HG02970 (cell line): ENCODE data around the gene SOX18.
"Not testable (repeated sequence)": the region's sequence is repeated elsewhere in the genome, so short reads cannot be mapped to it uniquely, and the experiment has no call there.

ENCODE experiments used
- ATAC-seq: cut with Tn5 transposase; IDR thresholded peaks from one replicate; pipeline ENCODE4 v1.9.1; 2021; ENCODE audit warnings: mild to moderate bottlenecking, moderate library complexity, moderate number of reproducible peaks; ENCODE audit not compliant: unreplicated experiment, low FRiP score

The SOX18 gene

GRCh38 chr20:64049060-64049877 is at the start of gene SOX18:
TSS of gene SOX18 (minus strand) at chr20:64049639. CDS start at chr20:64049516, 123 bp downstream.
- no peak for ATAC-seq

GRCh38 chr20:64098471-64099013 is 49.1 kb upstream of the SOX18 start:
- ATAC-seq = no peak

GRCh38 chr20:64096535-64096934 is 47.1 kb upstream of the SOX18 start:
- no peak for ATAC-seq

GRCh38 chr20:64095927-64096326 is 46.5 kb upstream of the SOX18 start:
- no peak for ATAC-seq

- ATAC-seq = no peak
Observed at GRCh38 chr20:64095455-64095854, 46.0 kb upstream of the SOX18 start.

GRCh38 chr20:64093013-64093503 is 43.6 kb upstream of the SOX18 start:
- ATAC-seq = no peak

- ATAC-seq = no peak
Observed at GRCh38 chr20:64092258-64093012, 43.0 kb upstream of the SOX18 start.

GRCh38 chr20:64091770-64092169 is 42.3 kb upstream of the SOX18 start:
- no peak for ATAC-seq

- ATAC-seq = no peak
Observed at GRCh38 chr20:64091340-64091739, 41.9 kb upstream of the SOX18 start.

- ATAC-seq = no peak
Observed at GRCh38 chr20:64090165-64090564, 40.7 kb upstream of the SOX18 start.

GRCh38 chr20:64088586-64088985 is 39.1 kb upstream of the SOX18 start:
- ATAC-seq = not testable (repeated sequence)

- not testable (repeated sequence) for ATAC-seq
Observed at GRCh38 chr20:64087226-64087825, 37.9 kb upstream of the SOX18 start.

- ATAC-seq = no peak
Observed at GRCh38 chr20:64086801-64087200, 37.4 kb upstream of the SOX18 start.

- ATAC-seq = no peak
Observed at GRCh38 chr20:64084685-64085152, 35.3 kb upstream of the SOX18 start.

- ATAC-seq = no peak
Observed at GRCh38 chr20:64083804-64084684, 34.6 kb upstream of the SOX18 start, which contains the start of gene LKAAEAR1. TSS of gene LKAAEAR1 (minus strand) at chr20:64084398. CDS start at chr20:64084219, 179 bp downstream.

- ATAC-seq = no peak
Observed at GRCh38 chr20:64083378-64083803, 34.0 kb upstream of the SOX18 start.

GRCh38 chr20:64082820-64083377 is 33.5 kb upstream of the SOX18 start:
- ATAC-seq = no peak

- ATAC-seq = no peak
Observed at GRCh38 chr20:64082126-64082731, 32.8 kb upstream of the SOX18 start.

GRCh38 chr20:64081624-64081964 is 32.2 kb upstream of the SOX18 start:
- ATAC-seq = no peak
